NCI-H748 (cell line): ENCODE results near the gene ETS1.

Experiments used
- DNase-seq: peaks from one replicate; lab custom pipeline; 2025; ENCODE audit not compliant: unreplicated experiment; lab: John Stamatoyannopoulos, UW

Gene ETS1

DNA sequence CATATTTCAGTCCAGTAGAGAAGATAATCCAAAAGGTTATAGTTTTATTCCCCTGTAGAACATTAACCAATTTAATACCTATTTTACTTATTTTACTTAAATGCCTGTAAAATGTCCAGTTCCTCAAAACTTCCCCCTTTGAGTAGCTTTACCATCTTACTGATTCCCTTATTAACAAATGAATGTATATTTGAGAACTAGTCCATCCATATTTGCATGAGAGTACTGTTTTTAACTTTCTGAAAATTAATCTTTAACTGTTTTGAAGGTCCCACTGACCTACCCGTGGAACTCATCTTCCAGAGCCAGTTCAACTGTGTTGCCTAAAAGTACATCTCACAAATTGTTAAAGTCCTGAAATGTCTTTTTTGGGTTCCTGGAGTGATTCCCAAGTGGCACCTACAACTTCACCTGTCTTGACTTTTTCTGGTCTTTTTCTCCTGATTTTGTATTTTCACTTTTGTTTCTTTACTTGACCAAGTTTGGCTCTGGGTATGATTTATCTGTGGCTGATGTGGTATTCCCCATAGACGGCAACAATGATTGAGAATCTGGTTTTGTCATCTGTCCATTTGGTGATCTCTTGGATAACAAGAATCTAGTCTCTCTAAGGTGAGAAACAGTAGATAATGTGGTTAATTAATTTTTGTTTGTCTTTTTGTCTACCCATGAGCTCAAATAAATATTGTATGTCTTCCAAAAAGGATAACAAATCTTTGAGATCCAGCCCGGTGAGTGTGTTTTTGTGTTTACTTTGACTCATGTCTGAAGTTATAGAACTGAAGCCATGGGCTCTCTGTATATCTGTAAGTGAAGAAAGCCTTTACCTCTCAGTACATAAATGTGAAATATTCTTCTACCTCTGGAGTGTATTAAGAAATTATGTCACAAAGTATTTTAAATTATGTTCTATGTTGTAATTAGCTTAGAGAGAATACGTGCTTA, 174.2 kb downstream of the ETS1 start:
- no peak for DNase-seq

DNA sequence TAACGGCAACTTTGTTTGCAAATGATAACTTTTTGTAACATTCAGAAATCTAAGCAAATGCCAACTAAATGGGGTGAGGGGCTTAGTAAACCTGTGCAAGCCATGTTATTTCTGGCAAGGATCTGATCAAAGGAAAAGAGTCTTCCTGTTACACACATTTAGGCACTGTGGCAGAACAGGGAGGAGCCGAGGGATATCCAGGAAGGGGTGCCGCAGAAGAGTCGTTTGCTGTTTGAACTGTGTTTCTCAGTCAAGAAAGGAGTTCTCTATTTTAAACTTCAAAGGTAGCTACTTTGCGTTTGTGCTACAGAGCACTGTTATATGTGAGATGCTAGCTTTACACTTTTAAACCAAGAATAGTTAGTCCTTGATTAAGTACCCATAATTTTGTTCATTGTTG, 175.5 kb downstream of the ETS1 start:
- no peak for DNase-seq

GRCh38 chr11:128411150-128411549, 176.2 kb downstream of the ETS1 start:
- DNase-seq, result no peak

- DNase-seq, result no peak
These were observed 177.9 kb downstream of the ETS1 start for GRCh38 chr11:128409476-128409875.
